ENCODE measurements around the gene TNFRSF13B.

The TNFRSF13B gene

GRCh38 chr17:16944334-16945135, 27.4 kb downstream of the TNFRSF13B start:
- H3K79me2 ChIP-seq (ENCODE audit: insufficient read depth, low read length): no peaks in the 10 kb centered on the region

GRCh38 chr17:16943541-16944333, 28.2 kb downstream of the TNFRSF13B start:
- Histone ChIP-seq H4K20me1 (ENCODE audit: insufficient read depth, low read length) (no peaks in the 10 kb centered on the region), H3K36me3 (ENCODE audit: insufficient read depth, low read length) (peaks cover 31% of the 10 kb centered on the region), H3K9me3 (ENCODE audit: low read length) (peaks cover 2% of the 10 kb centered on the region), H2AFZ (ENCODE audit: low read length) (no peak overlapping the region), H3K79me2 (ENCODE audit: insufficient read depth, low read length) (no peaks in the 10 kb centered on the region), H3K9me2 (ENCODE audit: low read depth, low read length) (no peaks in the 10 kb centered on the region), H3K4me3 (ENCODE audit: low read depth, low read length, poor library complexity, severe bottlenecking) (no peak overlapping the region), H3K27me3 (ENCODE audit: insufficient read depth, low read length) (no peaks in the 10 kb centered on the region), H3K4me2 (ENCODE audit: low read length) (no peak overlapping the region), H3K9ac (ENCODE audit: low read length) (no peak overlapping the region), H3K4me1 (ENCODE audit: insufficient read depth, low read length, severe bottlenecking) (peaks cover 30% of the 10 kb centered on the region), H3F3A (ENCODE audit: insufficient read depth, low read length) (no peaks in the 10 kb centered on the region), H3K27ac (ENCODE audit: low read depth, low read length, poor library complexity, severe bottlenecking) (no peak overlapping the region)
- TF ChIP-seq CTCF (IDR thresholded peaks at IDR 0.05; ENCODE audit: low read length) (no peak), EZH2 (IDR thresholded peaks at IDR 0.05; ENCODE audit: borderline replicate concordance, low read length) (no peak)

More at GRCh38 chr17:16944334-16945135, 27.4 kb downstream of the TNFRSF13B start:
- Histone ChIP-seq H3K9ac (ENCODE audit: low read length) (no peak overlapping the region), H3K27ac (ENCODE audit: low read depth, low read length, poor library complexity, severe bottlenecking) (no peak overlapping the region), H3K4me3 (ENCODE audit: low read depth, low read length, poor library complexity, severe bottlenecking) (no peak overlapping the region), H4K20me1 (ENCODE audit: insufficient read depth, low read length) (no peaks in the 10 kb centered on the region), H3K9me2 (ENCODE audit: low read depth, low read length) (no peaks in the 10 kb centered on the region), H3K9me3 (ENCODE audit: low read length) (peaks cover 10% of the 10 kb centered on the region), H3K36me3 (ENCODE audit: insufficient read depth, low read length) (peaks cover 38% of the 10 kb centered on the region), H2AFZ (ENCODE audit: low read length) (no peak overlapping the region), H3K4me1 (ENCODE audit: insufficient read depth, low read length, severe bottlenecking) (peaks cover 30% of the 10 kb centered on the region), H3K27me3 (ENCODE audit: insufficient read depth, low read length) (no peaks in the 10 kb centered on the region), H3K4me2 (ENCODE audit: low read length) (no peak overlapping the region), H3F3A (ENCODE audit: insufficient read depth, low read length) (no peaks in the 10 kb centered on the region)
- TF ChIP-seq CTCF (IDR thresholded peaks at IDR 0.05; ENCODE audit: low read length): no peak
- TF ChIP-seq EZH2 (IDR thresholded peaks at IDR 0.05; ENCODE audit: borderline replicate concordance, low read length): no peak

GRCh38 chr17:16943032-16943352, 28.9 kb downstream of the TNFRSF13B start:
- Histone ChIP-seq H4K20me1 (ENCODE audit: insufficient read depth, low read length) (no peaks in the 10 kb centered on the region), H3K4me3 (ENCODE audit: low read depth, low read length, poor library complexity, severe bottlenecking) (no peak overlapping the region), H3K9me3 (ENCODE audit: low read length) (no peaks in the 10 kb centered on the region), H3K27me3 (ENCODE audit: insufficient read depth, low read length) (no peaks in the 10 kb centered on the region), H3K9ac (ENCODE audit: low read length) (no peak overlapping the region), H3K4me1 (ENCODE audit: insufficient read depth, low read length, severe bottlenecking) (peaks cover 30% of the 10 kb centered on the region), H3K79me2 (ENCODE audit: insufficient read depth, low read length) (no peaks in the 10 kb centered on the region), H3K9me2 (ENCODE audit: low read depth, low read length) (no peaks in the 10 kb centered on the region), H3K4me2 (ENCODE audit: low read length) (no peak overlapping the region), H3K36me3 (ENCODE audit: insufficient read depth, low read length) (peaks cover 23% of the 10 kb centered on the region), H3F3A (ENCODE audit: insufficient read depth, low read length) (no peaks in the 10 kb centered on the region), H2AFZ (ENCODE audit: low read length) (no peak overlapping the region), H3K27ac (ENCODE audit: low read depth, low read length, poor library complexity, severe bottlenecking) (no peak overlapping the region)
- TF ChIP-seq CTCF (IDR thresholded peaks at IDR 0.05; ENCODE audit: low read length): no peak
- no peak for TF ChIP-seq EZH2 (IDR thresholded peaks at IDR 0.05; ENCODE audit: borderline replicate concordance, low read length)
